Erythroblast (primary cell): Measurements from ENCODE around the gene STEAP1B.

Experiments used
- GATA1 ChIP-seq: IDR thresholded peaks from 2 replicates; pipeline ENCODE4 v1.6.1; 2011; ENCODE audit warnings: low read depth, mild to moderate bottlenecking, control low read depth, low read length, moderate library complexity
- POLR2A ChIP-seq: IDR thresholded peaks from 2 replicates; pipeline ENCODE4 v1.6.1; 2011; ENCODE audit warnings: mild to moderate bottlenecking, low read length

DNA sequence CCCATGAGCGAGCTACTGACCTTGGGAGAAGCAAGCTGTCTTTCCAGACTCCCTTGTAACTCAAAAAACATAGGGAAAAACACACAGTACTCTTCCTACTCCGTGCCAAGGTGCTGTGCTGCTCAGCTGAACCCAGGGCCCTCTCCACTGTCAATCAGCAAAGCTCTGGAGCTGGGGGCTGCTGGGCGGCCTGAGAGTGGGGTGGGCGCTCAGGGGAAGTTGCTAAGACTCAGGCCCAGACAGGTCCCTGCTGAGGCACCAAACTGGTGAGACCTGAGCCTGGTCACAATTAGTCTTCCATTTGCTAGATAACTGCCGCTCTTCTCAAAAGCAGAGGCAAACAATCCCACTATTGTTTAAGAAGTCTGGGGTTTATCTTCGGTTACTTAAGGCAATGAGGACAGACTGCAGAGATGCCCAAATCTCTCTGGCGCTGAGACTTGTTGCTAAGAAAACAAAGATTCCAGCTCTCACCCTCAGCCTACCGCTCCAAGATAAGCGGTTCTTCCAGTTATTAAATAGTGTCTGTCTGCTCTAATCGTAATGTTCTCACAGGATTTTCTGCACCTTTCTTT, 22.0 kb downstream of the STEAP1B start:
- TF ChIP-seq POLR2A (no peak), GATA1 (no peak)
